HG03460 (cell line): ENCODE results near the gene ZNF76.
A peak's percentile ranks its signal among the peaks of the same experiment; 100 is the strongest.

Experiments
- ATAC-seq: cut with Tn5 transposase; IDR thresholded peaks from one replicate; pipeline ENCODE4 v1.9.1; 2021; ENCODE audit not compliant: unreplicated experiment

ZNF76 gene

DNA sequence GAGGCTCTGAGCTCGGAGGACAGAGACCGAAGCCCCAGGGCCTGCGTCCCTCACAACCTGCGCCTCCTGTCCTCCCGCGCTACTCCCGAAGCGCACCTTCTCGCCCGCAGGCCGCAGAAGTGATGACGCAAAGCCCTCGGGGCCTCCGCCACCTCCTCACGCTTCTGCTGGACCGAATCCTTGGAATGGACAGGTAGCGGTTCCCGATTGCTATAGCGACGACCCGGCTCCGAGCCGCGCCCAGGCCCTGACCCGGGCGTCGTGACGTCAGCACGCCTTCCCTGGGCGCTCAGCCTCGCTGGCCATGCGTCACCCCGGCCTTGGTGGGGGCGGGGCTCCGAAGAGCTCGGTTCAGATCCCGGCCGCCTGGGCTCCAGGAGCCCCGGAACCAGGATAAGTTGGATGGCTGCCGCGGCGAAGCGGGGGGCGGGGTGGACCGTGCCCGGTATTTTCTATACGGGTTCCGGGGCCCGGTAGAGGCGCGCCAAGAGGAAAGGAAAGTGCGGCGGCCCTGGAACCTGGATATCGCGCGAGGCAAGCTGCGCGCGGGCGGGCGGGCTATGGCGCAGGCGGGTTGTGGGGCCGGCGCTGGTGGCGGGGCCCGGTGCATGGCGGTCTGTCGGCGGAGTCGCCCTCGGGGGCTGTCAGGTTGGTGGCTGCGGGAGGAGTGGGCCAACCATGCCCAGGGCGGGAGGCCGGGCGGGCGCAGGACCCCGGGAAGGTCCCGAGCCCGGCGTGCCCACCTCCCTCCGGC lies at the start of gene ZNF76:
TSS of gene ZNF76 (plus strand) at position 542 of the 754 bp plus-strand sequence. CDS start 21,417 bp downstream, outside the sequence.
- ATAC-seq = peak; percentile 82

DNA sequence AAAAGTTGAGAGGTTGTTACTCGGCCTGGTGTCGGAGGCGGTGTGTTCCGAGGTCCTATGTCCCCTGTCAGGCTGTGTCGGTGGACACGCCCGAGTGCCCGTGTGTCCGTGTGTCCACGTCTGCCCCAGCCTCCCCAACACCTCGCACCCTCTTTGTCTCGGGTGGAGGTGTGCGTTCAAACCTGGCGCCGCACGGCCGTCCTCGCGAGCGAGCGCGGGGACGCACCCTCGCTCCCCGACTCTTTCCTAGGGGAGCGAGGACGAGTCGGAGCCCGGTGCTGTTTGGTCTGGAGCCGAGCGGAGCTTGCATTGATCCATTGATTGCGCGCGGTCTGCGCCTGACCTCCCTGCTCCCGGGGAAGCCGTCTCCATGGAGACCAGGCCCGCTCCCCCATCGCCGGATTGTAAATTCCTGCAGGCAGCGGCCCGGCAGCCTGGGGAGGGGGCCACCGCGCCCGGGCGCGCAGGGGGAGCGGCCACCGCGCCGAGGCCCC lies 46.2 kb upstream of the ZNF76 start:
- no peak for ATAC-seq

DNA sequence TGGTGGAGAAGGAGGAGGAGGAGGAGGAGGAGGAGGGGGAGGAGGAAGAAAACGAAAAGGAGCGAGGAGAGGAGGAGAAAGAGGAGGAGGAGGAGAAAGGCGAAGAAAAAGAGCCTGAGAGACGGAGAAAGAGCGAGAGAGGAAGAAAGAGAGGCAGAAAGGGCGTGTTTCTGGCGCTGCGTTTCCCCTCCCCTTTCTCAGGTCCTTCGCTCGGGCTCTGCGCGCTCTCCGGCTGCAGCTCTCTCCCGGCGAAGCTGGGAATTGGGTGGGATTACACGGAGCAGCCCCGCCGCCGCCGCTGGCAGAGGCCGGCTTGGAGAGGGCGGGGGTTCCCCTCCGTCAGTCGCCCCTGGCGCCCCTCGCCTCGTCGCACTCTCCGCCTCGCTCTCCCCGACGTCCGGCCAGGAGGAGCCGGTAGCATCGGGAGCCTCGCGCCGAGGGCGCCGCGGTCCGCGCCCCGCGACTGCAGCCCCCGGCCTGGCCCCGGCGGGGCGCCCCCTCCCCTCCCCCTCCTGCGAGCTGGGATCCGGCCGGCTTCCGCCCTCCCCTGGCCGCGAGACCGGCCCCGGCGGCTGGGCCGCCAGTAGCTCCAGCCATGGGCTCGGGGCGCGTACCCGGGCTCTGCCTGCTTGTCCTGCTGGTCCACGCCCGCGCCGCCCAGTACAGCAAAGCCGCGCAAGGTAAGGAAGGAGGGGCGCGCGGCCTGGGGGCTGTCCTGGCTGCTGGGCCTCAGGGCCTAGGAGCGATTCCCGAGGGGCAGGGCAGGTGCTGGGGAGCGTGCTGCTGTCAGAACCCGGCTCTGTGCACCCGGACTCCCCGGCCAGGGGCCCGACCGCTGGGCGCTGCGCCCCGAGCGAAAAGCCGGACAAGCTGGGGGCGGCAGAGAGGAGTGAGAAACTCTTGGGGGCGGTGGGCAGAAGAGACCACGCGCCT lies 45.4 kb upstream of the ZNF76 start, which contains the start of gene SCUBE3:
TSS of gene SCUBE3 (plus strand) at position 133 of the 933 bp plus-strand sequence. CDS start at position 596, 463 bp downstream.
- no peak for ATAC-seq

DNA sequence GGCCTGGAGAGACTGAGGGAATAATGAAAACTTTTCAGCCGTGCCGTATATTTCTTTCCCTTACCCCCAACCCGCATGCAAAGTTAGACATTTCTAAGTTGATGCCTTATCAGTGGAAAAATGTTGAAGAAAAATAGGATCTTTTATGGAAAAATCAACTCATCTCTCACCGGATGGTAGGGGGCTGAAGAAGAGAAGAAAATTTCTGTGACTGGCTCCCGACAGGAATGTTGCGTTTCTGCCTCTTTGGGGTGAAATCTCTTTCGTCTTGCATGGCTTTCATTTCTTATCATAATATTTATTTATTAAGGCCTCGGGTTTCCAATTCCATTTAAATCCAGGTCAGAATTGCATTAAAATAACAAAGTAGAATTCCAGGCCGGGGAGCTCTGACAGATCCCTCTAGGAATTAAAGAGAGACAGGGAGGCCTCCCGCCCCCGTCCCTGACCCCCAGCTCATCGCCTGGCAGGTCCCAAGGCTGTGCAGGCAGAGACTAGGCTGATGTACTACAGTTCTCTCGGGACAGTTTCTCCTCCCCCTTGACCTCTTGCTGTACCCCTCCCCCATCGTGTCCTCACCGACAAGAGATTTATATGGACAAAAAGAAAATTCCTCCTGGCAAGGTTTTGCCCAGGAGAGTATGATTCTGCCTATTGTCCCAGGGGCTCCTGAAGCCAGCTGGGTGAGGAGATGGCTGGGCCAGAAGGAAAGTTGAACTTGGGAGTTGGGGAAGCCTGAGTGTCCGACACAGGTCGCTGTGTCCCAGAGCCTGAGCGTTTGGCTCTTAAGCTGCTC lies 44.5 kb upstream of the ZNF76 start:
- ATAC-seq = no peak

DNA sequence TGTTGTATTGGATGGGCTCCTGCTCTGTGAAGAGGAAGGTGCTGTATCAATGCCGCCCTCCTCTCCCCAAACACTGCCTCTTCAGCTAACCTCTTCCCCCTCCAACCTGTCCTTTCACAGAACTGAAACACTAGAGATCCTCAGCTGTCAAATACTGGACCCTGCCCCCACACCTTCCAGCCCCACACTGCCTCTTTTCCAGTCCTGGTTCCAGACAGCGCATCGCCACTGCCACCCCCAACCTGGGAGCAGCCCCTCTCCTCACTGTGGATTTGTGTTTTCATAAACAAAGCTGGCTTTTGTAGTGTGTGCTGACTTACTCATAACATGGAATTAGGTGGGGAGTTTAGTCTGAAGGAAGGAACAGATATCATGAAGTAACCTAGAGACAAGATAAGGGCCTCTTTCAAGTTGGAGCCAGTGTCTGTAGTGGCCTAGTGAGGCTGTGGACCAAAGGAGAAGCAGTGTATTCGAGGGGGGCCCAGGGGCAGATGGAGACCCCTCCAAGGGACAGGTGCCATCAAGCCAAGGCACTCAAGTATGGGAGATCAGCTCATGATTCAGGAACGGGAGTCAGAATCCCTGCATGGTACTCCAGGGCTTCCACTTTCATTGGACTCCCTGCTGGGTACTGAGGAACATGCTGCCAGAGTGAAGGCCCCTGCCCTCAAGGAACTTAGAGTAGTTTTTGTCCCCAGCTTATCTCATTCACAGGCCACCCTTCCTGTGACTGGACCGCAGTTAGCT lies 43.7 kb upstream of the ZNF76 start:
- ATAC-seq = no peak

DNA sequence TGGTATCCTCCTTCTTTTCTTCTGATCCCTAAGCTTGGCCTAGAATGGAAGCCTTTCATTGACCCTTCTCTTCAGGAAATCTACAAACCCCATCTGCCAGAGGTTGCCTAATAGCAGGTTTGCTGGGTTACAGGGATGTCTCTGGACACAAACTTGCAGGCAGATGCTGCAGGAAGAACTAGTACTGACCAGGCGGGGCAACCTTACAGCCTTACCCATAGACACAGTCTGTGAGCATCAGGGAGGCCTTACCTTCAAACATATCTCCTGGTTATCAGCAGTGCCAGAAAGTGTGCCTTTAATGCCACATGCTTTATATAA lies 43.2 kb upstream of the ZNF76 start:
- ATAC-seq = no peak

DNA sequence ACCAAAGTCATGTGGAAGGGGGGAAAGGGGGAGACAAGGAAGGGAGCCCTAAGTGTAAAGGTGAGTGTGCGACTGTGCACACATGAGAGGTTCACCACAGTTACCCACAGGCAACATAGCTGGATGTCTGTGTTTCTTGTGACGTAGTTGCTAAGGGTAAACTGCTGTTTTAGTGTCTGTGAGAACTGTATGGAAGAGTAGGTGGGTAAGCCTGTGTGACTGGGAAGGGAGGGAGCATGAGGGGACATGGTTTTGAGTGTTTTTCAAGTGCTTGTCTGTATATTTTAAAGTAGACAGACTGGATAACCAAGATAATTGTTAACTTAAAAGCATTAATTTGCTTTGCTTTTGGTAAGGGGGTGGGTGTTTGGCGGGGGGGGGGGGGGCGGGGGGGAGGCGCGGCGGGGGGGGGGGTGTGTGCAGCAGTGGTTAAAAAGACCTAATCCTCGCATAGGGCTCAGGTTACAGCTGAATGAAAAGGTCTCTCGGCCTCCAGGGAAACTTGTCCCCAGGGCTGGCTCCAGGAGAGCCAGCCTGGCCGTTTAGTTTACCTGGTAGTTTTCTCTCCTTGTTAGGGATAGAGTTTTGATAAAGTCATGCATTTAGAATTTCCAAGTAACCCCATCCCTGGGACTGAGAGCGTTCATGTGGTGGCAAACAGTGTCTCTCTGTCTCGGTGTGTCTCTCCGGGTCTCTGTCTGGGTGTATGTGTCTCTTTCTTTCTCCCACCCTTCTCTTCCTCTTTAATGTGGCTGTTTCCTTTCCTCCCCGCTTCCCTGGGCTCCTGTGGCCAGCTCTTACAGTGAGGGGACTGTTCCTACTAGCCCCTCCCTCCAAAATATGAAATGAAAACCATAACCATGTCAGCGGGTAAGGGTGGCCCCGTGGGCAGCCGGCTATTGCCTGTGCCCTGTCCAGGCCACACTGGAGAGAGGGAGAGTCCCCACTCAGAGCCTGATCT lies 42.4 kb upstream of the ZNF76 start:
- ATAC-seq = no peak

DNA sequence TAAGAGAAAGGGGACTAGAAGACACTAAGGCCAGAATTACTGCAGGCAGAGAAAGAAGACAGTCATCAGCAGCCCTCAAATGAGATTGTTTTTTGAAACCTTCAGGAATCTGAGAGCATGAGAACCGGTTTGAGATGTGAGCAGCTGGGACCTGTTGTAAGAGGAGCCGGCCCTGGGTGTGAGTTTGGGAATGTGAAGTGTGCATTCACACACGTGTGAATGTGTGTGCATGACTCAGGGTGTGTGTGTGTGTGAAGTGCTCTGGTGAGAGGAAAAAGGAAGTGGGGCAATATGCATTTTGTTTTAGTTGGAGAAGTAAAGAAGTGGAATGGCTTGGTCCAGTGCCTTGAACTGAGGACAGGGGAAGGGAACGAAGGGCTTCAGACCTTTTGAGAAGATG lies 41.5 kb upstream of the ZNF76 start:
- ATAC-seq = no peak

DNA sequence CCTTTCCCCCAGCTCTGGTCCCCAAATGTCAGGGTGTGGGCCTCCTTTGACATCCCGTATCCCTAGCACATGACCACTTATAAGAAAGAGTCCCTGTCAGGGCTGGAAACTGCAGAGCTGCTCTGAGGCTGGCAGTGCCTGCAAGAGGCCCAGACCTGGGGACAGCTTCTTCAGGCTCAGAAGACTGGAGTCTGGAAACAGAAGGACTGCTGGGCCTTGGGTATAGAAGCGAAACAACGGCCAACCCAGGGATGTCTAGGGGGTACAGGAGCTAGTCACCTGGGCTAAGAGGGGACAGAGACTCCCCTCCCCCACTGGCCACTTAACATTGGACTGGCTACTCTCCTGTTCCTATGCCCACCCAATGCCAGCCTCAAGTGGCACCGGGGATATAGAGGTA lies 41.1 kb upstream of the ZNF76 start:
- no peak for ATAC-seq

DNA sequence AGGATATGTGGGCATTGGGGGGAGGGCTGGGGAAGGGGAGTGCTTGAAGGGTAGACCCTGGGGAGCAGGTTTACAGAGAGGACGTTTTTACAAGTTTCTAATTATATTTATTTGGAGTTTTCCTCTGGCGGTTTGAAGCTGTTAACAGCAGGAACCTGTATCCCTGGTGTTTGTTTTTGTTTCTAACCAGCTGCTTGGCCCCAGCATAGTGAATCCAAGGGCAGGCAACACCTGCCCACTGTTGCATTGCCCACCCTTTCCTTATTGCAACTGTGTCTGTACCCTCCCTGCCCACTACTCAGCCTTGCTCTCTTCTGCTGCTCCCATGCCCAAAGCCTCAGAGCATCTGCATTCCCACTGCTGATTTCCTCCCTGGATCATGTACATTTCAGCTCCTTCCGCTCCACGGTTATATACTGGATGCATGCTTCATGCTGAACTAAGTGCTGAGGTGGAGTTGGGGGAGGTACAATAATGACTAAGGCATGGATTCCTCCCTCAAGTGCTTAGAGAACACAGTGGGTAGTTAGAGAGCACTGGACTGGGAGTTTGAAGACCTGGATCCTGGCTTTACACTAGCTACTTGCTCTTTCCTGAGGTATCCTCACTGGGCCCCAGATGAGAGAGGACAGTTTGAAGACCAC lies 39.7 kb upstream of the ZNF76 start:
- ATAC-seq = no peak

DNA sequence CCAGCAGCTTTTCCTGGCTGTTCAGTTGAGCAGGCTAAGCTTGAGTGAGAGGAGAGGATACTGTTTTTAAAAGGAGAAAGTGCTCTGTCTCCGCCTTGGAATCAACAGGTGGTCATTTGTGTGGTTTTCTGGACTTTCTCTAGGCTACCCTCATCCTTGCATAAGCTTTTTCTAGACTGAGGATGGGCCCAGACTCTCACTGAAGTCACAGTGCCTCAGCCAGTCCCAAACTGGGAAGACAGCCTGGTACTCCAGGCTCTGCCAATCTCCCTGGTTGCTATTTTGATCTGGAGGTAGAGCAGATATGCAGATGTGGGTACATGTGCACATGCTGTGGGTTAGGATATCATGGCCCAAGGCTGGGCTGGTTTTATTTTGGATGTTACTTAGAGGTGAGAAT lies 38.8 kb upstream of the ZNF76 start:
- no peak for ATAC-seq

DNA sequence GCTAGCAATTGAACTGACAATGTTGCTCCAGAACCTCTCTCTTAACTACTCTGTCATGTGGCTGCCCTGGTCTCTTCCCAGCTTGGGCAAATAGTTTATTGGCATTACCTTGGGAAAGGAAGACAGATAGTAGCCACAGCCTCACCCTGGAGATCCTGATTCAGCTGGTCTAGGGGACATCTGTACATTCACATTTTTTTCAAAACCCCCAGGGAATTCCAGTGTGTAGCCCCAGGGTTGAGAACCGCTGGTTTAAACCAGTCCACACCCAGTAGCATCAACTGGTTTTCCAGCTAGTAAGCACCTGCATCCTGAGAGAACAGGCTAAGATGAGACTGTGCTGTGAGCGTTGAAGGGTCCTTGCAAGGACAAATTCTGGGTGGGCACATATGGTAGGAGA lies 36.1 kb upstream of the ZNF76 start:
- ATAC-seq = no peak

DNA sequence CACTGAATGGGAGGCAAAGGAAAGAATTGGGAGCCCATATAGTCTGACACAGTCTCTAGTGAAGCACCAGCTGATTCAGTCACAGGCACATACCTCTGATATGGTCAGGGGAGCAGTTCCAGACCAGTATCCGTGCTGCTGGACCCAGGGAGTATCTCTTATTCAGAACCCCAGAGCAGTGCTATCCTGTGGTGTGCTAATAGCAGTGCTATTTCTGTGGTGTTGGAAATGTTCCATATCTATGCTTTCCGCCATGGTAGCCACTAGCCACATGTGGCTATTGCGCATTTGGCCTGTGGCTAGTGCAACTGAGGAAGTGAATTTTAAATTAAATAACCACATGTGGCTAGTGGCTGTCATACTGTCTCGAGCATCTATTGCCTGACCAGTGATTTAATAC lies 34.8 kb upstream of the ZNF76 start:
- ATAC-seq = no peak

DNA sequence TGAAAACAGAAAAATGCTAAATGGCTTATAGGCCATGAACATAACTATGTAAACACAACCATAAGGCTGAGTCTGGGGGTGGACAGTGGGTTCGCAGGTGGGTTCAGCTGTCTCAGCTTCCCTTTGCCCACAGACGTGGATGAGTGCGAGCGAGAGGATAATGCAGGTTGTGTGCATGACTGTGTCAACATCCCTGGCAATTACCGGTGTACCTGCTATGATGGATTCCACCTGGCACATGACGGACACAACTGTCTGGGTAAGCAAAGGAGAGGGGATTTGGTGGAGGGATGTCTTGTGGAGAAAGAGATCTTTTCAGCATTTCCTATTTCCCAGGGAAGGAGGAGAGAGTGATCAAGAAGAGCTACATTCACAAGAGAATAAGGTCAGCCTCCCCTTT lies 31.1 kb upstream of the ZNF76 start:
- no peak for ATAC-seq

DNA sequence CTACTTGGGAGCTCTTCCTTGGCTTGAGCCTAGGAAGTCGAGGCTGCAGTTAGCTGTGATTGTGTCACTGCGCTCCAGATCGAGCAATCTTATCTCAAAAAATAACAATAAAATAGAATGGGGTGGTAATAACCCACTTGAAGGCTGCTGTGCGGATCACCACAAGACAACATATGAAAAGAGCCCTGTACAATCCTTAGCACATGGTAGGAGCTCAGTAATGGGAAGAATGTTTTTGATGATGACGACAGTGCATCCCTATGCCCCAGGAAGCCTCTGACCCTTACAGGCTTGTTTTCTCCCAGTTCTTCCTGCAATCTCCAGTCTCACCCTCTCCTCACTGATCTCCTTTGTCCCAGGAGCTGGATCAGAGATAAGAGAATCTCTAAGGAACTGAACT lies 30.2 kb upstream of the ZNF76 start:
- no peak for ATAC-seq

DNA sequence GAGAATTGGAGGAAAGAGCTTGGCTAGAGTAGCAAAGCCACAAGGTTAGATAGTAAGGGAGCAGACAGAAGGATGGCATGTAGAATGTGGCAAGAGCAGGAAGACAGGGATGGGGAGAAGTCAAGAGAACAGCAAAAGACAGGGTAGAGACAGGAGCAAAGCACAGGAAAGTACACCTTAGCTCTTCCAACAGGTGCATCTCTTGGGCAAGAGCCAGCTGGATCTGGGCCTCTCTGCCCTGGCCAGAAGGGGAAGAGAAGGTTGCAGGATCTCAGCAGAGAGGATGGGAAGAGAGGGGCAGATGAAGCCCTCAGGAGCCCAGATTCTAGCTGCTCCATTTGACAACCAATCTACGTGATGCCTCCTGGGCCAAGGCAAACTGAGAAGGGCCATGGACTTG lies 29.0 kb upstream of the ZNF76 start:
- ATAC-seq = no peak

DNA sequence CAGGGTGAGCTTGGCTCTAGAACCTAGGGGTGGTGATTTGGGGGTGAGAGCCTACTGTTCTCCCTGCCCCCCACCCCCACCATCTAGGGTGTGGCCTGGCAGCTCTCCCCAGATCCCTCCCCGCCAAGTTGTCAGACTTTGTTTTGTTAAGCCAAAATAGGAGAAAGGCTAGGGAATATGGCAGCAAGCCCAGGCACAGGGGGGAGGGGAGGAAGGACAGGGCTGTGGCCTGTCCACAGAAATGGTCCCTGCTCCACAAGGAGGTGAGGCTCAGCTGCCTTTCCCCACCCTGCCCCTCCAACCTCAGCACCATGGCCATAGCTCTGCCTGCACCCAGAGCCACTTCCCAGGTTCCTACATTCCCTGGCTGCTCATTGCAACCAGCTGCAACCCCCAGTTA lies 28.6 kb upstream of the ZNF76 start:
- no peak for ATAC-seq

DNA sequence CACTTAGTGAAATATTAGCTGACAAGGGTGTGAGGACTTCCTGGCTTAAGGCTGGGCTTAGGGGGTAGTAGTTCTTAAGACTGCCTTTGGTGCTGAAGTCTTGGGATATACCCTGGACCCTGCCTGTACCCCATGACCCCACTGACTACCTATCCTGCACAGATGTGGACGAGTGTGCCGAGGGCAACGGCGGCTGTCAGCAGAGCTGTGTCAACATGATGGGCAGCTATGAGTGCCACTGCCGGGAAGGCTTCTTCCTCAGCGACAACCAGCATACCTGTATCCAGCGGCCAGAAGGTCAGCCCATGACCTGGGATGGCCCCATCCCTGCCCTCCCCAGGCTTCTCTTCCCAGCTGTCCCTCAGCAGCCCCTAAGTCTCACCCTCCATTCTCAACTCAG lies 28.0 kb upstream of the ZNF76 start:
- no peak for ATAC-seq

DNA sequence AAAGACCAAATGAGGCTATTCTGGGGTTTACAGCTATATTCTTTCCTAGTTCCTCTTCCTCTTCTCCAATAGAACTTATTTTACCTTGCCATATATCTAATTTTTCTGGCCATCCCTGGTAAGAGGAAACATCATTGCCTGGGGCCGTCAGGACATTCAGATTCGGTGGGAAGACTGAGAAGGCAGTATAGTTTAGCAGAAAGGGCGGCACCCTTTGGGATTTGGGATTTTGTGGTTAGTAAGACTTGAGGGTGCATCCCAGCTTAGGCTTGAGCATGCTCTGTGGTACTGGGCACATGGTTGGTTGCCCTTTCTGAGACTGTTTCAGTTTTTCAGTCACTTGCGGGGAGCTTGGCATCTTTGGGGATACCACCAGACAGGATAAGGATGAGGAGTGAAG lies 24.6 kb upstream of the ZNF76 start:
- no peak for ATAC-seq
